Endometrium (tissue), 2 donors: Measurements from ENCODE around the gene PCCB.
"Not testable (repeated sequence)": the region's sequence is repeated elsewhere in the genome, so short reads cannot be mapped to it uniquely, and the experiment has no call there.

Experiments
- FAIRE-seq: peaks from 2 replicates; lab custom pipeline; 2012; peaks lifted over from hg19 to GRCh38; lab: Jason Lieb, UNC
- donor health status: control.
- donor health status: control.

PCCB gene

GRCh38 chr3:136262559-136262958, 12.4 kb downstream of the PCCB start:
- FAIRE-seq: no peak

GRCh38 chr3:136263251-136263650, 13.1 kb downstream of the PCCB start:
- no peak for FAIRE-seq

- FAIRE-seq: not testable (repeated sequence)
These were observed 16.5 kb downstream of the PCCB start for GRCh38 chr3:136266468-136267125.

- no peak for FAIRE-seq
These were observed 17.1 kb downstream of the PCCB start for GRCh38 chr3:136267235-136267634.

- no peak for FAIRE-seq
These were observed 20.0 kb downstream of the PCCB start for GRCh38 chr3:136270179-136270578.

- FAIRE-seq: not testable (repeated sequence)
These were observed 21.5 kb downstream of the PCCB start for GRCh38 chr3:136271626-136272025.

GRCh38 chr3:136276049-136276755, 26.1 kb downstream of the PCCB start:
- no peak for FAIRE-seq

GRCh38 chr3:136277115-136277514, 27.0 kb downstream of the PCCB start:
- FAIRE-seq: no peak

GRCh38 chr3:136277634-136278033, 27.5 kb downstream of the PCCB start:
- FAIRE-seq: no peak

- FAIRE-seq: no peak
These were observed 29.0 kb downstream of the PCCB start for GRCh38 chr3:136279092-136279491.

- FAIRE-seq: no peak
These were observed 30.8 kb downstream of the PCCB start for GRCh38 chr3:136280961-136281360.

GRCh38 chr3:136281966-136282520, 31.9 kb downstream of the PCCB start:
- no peak for FAIRE-seq

- no peak for FAIRE-seq
These were observed 33.5 kb downstream of the PCCB start for GRCh38 chr3:136283627-136284026.

GRCh38 chr3:136291302-136291701, 41.2 kb downstream of the PCCB start:
- FAIRE-seq: no peak

- FAIRE-seq: no peak
These were observed 42.4 kb downstream of the PCCB start for GRCh38 chr3:136292500-136292899.

GRCh38 chr3:136293279-136293678, 43.1 kb downstream of the PCCB start:
- no peak for FAIRE-seq

GRCh38 chr3:136294176-136294575, 44.0 kb downstream of the PCCB start:
- FAIRE-seq: no peak

- FAIRE-seq: no peak
These were observed 46.8 kb downstream of the PCCB start for GRCh38 chr3:136296960-136297359.

GRCh38 chr3:136297826-136298225, 47.7 kb downstream of the PCCB start:
- FAIRE-seq: no peak

- no peak for FAIRE-seq
These were observed 50.3 kb downstream of the PCCB start for GRCh38 chr3:136300444-136300843.

- FAIRE-seq: no peak
These were observed 55.7 kb downstream of the PCCB start for GRCh38 chr3:136305879-136306278.

GRCh38 chr3:136311261-136311660, 61.1 kb downstream of the PCCB start:
- FAIRE-seq: no peak

GRCh38 chr3:136311968-136312367, 61.8 kb downstream of the PCCB start:
- no peak for FAIRE-seq

GRCh38 chr3:136326316-136326715, 76.2 kb downstream of the PCCB start:
- no peak for FAIRE-seq
